Activated CD4-positive, alpha-beta T cell treated with anti-CD3 and anti-CD28 coated beads for 4 hours (primary cell): ENCODE results near the gene FOXB1.
A peak's percentile ranks its signal among the peaks of the same experiment; 100 is the strongest.

ENCODE experiments used
- DNase-seq, 2 donors: peaks; one replicate each; pipeline ENCODE4 v3.0.0-alpha.2; 2020

FOXB1 gene

DNA sequence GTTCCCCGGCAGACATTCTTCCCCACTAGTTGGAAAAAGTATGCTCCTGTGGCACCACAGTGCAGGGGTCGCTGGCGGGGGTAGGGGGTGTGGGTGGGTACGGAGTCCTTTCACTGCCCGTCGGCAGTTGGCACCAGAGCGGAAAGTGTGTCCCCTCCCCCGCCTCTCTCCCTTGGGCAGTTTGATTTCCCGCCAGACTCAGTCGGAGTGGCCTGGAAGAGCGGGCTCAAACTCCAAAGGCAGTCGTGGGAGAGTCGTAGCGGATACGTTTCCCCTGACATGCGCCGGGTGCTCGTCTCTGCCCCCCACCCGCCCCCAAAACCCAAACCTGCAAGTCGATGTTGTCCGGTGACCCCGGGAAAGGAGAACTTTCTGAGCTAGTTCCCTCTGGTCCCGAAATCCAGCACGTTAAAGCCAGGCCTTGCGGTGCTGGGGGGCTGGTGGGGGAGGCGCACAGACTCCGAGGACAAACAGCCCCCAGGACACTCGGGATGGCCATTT, 4.4 kb upstream of the FOXB1 start:
- DNase-seq: no peak

GRCh38 chr15:60000113-60000823, 3.8 kb upstream of the FOXB1 start:
- DNase-seq: no peak

GRCh38 chr15:60000824-60001609, 3.1 kb upstream of the FOXB1 start:
- DNase-seq: no peak

GRCh38 chr15:60001610-60002527, 2.2 kb upstream of the FOXB1 start:
- no peak for DNase-seq

DNA sequence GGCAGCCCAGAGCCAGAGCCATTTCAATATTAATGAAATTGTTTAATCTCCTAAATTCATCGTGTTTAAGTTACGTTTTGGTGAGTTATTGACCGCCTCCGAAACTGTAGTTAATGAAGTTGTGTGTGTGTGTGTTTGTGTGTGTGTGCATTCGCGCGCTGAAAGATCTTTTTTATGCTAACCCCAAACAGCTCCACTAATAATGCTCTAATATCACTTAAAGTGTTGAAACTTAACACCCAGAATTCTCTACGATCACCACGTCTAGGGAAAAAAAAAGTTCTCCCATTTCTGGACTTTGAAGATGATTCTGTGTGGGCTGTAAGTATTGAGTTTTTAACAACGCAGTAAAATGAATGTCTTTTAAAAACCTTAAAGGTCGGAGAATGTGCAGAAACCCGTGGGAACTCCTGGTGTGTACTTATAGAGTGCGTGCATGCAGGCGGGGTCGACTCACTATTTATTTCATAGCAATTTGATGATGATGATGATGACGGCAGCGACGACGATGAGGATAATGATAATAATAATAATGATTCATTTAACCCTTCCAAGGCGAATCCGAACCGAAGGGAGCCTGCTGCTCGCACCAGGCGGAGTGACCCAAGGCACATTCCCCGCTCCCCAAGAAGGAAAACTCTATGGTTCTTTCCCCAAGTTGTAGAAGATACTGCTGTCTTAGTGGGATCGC, 1.4 kb upstream of the FOXB1 start:
- no peak for DNase-seq

DNA sequence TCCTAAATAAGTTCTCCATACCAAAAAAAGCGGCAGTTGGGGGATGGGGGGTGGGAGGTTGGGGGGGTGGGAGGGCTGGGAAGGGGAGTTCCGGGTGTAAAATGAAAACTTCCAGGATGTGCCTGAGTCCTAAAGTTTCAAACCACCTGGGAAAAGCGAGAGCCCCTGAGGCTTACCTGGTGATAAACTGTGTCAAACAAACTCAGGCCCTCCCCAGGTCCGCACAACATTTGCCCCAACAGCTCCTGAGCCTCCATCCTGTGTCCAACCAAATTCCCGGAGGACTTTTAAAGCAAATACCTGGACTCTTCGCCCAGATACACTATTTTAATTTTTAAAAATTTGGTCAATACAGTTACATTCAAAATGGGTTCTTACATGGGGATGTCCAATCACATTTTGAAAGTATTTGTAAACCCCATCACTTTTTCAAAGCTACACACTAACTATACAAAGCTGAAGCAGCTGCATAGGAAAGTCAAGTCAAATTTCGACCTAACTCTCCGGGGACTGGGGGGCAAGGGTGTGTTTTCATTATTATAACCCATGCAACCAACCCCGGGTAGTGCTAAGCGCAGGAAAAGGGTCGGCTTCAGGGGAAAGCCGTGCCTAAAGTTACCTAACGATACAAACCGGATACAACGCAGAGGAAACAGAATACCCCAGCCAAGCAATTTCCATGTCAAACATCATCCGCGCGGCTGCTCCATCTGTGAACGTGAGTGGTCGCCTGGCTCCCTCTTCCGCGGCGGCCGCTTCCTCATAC, 685 bp upstream of the FOXB1 start:
- no peak for DNase-seq

DNA sequence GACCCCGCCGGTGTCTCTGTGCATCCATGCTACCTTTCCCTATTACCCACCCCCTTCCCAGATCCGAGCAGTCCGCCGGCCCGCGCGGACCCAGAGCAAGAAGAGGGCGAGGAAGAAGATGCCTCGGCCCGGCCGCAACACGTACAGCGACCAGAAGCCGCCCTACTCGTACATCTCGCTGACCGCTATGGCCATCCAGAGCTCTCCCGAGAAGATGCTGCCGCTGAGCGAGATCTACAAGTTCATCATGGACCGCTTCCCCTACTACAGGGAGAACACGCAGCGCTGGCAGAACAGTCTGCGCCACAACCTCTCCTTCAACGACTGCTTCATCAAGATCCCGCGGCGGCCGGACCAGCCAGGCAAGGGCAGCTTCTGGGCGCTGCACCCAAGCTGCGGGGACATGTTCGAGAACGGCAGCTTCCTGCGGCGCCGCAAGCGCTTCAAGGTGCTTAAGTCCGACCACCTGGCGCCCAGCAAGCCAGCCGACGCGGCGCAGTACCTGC, 788 bp downstream of the FOXB1 start:
- peak in 1 of 2 donors; percentile 23 for DNase-seq

- DNase-seq: no peak
Measured at GRCh38 chr15:60005352-60006202, 1.5 kb downstream of the FOXB1 start.

DNA sequence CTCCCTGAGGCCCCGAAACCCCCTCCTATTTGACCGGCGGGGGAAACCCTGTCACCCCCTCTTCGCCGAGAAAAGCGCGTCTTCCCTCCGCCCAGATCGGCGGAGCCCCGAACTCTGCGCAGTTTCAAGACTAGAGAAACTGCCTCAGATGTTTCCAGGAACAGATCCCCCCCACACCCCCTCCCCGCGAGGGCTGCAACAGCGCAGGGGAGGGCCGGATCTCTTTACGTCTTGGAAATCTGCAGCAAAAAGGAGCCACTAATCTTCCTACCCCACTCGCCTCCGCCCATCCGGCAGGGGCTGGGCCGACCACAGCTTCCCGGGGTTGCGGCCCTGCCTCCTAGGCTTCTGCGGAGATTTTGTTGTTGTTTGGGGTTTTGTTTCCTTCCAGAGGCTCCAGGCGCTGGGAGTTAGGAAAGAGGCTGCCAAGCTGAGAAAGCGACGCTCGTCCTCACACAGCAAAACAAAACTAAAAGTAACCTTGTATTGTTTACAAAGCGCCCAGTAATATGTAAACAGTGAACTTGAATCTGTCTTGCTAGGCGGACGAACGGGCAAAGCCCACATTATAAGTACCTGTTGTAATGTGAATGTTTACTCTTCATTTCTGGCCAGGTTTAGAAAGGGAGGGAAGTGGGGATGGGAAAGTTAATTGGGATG, 2.2 kb downstream of the FOXB1 start:
- peak; percentile 68 to 77 for DNase-seq

GRCh38 chr15:60006873-60007272, 2.8 kb downstream of the FOXB1 start:
- no peak for DNase-seq

DNA sequence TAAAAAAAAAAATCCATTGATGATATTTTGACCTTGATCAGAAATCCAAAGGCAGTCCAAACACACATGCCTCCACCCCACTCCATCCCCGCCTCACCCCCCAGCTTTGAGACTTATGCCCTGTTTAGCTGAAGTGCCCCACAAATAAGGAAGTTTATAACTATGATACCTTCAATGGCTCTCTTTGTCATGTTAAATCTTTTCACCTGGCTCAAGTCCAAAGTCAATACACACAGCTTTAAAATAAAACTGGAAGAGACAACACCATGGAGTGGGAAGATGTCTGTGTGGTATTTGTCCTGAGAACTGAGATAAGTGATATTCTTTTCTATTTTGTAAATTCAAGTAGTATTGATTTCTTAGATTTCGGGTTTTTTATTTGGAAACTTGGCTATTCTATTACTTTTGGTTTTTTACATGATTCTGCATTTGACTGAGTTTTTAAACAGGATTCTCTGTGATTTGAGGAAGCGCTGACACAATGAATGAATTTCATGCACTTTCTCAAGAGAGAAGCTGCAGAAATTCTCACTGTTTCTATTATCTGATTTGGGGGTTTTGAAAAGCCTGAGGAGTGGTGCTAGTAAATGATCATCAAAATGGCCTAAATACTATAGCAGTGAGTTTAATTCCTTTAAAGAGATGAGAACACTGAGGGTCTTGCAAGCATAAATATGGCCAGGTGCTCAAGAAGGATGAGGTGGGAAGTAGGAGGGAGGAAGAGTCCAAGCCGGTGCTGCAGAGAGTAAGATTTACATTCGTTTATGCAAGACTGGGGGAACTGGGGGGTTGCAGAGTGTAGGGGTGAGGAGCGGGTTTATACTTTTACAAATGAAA, 5.2 kb downstream of the FOXB1 start:
- no peak for DNase-seq

GRCh38 chr15:60009980-60010732, 6.0 kb downstream of the FOXB1 start:
- no peak for DNase-seq

DNA sequence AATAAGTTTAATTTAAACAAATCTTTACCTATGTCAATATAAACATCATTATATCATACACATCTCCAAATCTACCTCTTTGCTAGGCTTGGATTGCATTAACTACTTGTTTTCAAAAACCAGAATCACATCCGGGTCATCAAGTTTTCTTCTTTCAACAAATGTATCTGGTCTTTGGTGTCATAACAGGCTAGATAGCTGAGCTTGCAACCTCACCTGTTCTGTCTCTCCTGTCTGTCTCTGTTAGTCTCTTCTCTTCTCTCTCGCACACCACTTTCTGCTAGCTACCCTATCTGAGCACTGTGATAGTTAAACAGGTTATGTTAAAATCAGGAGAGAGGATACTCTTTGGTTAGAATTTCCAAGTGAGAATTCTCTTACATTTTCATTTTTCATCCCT, 6.7 kb downstream of the FOXB1 start:
- DNase-seq: no peak

DNA sequence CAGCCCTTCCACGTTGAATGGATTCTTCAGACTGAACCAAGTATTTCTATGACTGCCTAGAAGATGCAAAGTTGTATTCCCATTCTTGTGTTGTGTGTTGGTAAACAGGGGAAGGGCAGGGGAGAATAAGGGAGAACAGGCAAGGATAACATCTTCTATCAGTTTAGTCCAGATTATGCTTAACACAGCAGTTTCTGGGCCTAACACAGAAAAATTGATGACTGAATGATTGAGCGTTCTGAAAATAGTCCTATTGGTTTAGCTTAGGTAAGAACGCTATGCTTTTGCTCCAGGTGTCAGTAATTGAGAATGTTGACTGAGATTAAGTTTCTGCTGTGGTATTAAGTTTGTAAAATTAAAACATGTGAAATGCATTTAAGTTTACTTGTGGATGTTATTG, 8.6 kb downstream of the FOXB1 start:
- DNase-seq: no peak

DNA sequence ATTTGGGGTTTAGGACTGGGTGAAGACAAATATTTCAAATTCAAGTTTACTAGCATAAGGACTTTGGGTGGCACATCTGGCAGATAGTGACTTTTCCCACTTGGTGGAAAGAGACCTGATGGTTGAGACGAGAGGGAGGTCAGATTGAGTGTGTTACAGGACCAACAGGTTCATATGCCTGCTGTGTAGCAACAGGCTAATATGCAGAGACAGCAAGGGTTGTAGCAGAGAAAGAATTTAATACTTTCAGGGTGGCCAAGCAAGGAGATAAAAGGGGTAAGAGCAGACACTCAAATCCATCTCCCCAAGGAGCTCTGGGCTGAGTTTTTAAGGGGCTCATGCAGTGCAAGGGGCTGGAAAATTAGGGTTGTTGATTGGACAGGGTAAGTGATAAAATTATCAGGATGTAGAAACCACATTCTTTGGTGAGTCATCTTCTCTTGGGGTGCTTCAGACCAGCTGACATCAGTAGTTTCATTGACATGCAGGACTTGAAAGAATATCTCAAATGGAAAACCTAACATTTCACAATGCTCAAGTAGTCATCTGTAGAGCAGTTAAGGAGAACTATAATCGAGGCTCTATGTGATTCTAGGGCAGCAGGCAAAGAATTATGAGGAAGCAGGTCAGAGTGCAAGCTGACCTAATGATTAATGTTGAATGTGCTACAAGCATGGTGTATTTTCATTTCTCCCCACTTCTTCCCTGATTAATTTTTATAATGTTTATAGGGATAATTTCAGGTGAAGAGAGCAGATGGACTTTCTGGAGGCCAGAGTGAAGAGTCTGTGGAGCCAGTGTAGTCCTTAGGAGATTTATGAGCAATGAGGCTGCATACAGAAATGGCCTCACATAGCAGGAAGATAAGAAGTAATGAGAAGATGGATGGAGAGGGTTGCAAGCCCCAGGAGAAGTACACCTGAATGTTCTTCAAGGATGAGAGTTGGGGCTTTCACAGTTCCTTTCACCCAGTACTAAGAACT, 13.7 kb downstream of the FOXB1 start:
- DNase-seq: no peak

DNA sequence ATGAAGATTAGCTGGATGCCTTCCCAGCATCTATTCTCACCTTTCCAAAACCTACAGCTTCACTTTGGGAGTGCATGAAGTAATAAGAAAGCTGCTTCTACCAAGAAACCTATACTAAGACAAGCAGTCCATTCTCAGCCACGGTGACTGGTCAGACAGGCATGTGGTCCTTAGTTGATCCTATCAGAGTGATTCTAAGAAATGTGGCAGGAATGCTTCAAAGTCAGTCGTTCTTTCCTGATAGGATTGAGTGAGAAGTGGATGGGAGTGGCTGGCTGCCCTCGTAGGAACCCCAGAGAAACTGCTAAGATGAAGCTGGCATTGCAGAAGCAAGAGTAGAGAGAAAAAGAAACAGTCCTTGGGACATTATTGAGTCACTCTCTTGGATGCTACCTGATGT, 16.6 kb downstream of the FOXB1 start:
- DNase-seq: no peak
